ENCODE results near the gene CFDP1.

Gene CFDP1

DNA sequence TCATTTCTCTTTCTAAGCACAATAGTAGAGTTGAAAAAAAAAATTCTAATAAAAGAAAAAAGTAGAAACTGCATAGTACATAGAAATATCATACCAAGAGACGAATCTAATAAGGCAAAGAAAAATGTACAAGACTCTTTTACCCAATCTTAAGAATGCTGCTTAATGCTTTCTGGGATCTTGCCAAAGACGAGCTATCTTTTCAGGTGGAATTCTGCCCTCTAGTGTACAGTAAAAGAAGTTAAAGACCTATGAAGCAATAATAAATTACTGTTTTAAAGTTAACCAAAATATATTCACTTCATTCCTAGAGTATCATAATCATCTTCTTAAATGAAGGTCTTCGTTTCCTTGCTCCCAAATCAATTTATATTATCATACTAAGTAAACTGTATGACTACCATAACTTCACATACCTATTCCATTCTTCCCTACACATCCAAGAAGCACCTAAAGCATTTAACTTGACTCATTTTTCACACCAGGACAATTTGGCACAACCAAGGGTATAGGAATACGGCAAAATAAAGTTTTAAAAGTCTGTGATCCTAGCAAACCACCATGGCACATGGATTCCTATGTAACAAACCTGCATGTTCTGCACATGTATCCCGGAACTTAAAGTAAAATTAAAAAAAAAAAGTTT, 47.7 kb downstream of the CFDP1 start:
- peak; percentile 49 for DNase-seq (ENCODE audit: low spot score)
- TF ChIP-seq, protein P1, sequence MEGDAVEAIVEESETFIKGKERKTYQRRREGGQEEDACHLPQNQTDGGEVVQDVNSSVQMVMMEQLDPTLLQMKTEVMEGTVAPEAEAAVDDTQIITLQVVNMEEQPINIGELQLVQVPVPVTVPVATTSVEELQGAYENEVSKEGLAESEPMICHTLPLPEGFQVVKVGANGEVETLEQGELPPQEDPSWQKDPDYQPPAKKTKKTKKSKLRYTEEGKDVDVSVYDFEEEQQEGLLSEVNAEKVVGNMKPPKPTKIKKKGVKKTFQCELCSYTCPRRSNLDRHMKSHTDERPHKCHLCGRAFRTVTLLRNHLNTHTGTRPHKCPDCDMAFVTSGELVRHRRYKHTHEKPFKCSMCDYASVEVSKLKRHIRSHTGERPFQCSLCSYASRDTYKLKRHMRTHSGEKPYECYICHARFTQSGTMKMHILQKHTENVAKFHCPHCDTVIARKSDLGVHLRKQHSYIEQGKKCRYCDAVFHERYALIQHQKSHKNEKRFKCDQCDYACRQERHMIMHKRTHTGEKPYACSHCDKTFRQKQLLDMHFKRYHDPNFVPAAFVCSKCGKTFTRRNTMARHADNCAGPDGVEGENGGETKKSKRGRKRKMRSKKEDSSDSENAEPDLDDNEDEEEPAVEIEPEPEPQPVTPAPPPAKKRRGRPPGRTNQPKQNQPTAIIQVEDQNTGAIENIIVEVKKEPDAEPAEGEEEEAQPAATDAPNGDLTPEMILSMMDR (IDR thresholded peaks at IDR 0.05; ENCODE audit: extremely low read depth, missing control alignments): peak; percentile 9

GRCh38 chr16:75383141-75383540, 50.2 kb downstream of the CFDP1 start:
- TF ChIP-seq, protein P1 (IDR thresholded peaks at IDR 0.05; ENCODE audit: extremely low read depth, missing control alignments): no peak
- no peak for DNase-seq (ENCODE audit: low spot score)

- no peak for DNase-seq (ENCODE audit: low spot score)
- TF ChIP-seq, protein P1 (IDR thresholded peaks at IDR 0.05; ENCODE audit: extremely low read depth, missing control alignments): no peak
These were observed 50.7 kb downstream of the CFDP1 start for GRCh38 chr16:75382611-75383010.

DNA sequence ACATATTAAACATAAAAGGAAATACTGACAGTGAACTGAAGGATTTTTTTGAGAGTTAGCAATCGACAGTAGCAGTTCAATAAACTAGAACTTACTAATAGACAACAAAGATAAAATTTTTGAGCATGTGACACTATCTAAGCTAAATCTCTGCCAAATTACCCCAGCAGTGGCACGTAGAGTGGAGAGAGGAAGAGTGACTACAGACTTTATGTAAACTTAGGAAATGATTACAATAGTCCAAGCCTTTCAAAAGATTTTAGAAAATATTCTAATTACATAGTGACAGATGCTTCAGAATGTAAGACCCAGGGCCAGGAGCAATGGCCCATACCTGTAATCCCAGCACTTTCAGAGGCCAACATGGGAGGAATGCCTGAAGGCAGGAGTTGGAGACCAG, 52.4 kb downstream of the CFDP1 start:
- TF ChIP-seq, protein P1 (IDR thresholded peaks at IDR 0.05; ENCODE audit: extremely low read depth, missing control alignments): no peak

GRCh38 chr16:75379911-75380847, 53.1 kb downstream of the CFDP1 start:
- TF ChIP-seq, protein P1 (IDR thresholded peaks at IDR 0.05; ENCODE audit: extremely low read depth, missing control alignments): no peak
- DNase-seq (ENCODE audit: low spot score): peak; percentile 67

More for the DNA sequence above, 52.4 kb downstream of the CFDP1 start:
- DNase-seq (ENCODE audit: low spot score): no peak

DNA sequence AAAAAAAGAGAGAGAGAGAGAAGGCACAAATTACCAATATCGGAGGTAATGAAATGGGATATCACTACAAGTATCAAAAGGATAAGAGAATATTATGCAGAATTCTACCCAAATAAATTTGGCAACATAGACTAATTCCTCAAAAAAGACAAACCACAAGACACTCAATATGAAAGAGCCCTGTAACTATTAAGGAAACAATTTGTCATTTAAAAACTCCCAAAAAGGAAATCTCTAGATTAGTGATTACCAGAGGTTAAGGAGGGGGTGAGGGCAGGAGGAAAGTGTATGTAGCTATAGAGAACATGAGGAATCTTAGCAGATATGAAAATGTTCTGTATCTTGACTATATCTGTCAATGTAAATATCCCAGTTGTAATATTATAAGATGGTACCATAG, 54.0 kb downstream of the CFDP1 start:
- TF ChIP-seq, protein P1 (IDR thresholded peaks at IDR 0.05; ENCODE audit: extremely low read depth, missing control alignments): no peak
- DNase-seq (ENCODE audit: low spot score): peak; percentile 22

DNA sequence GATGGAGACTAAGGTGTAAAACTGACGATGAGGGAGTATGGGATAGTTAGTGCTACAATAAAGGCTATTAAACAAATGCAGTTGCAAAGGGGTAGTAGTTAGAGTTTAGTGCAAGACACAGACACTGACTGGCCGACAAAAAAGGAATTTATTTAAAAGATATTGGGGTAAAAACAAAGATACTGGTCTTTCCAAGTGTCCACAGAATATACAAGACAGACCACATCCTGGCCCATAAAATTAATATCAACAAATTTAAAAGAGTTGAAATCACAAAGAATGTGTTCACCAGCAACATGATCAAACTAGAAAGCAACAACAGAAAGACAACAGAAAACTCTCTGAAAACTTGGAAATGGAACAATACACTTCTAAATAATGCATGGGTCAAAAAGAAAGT, 54.7 kb downstream of the CFDP1 start:
- TF ChIP-seq, protein P1 (IDR thresholded peaks at IDR 0.05; ENCODE audit: extremely low read depth, missing control alignments): no peak

More for the DNA sequence above, 54.7 kb downstream of the CFDP1 start:
- no peak for DNase-seq (ENCODE audit: low spot score)
